GM12872 (cell line): Measurements from ENCODE around the gene TMCC1.

Experiments
- CTCF ChIP-seq: IDR thresholded peaks from 3 replicates; pipeline ENCODE4 v1.5.1; 2011; ENCODE audit warnings: low read depth, mild to moderate bottlenecking, low read length, moderate library complexity; ENCODE audit not compliant: insufficient read depth

TMCC1 gene

GRCh38 chr3:129778871-129779270, 114.6 kb downstream of the TMCC1 start:
- no peak for TF ChIP-seq CTCF

GRCh38 chr3:129777806-129778205, 115.7 kb downstream of the TMCC1 start:
- no peak for TF ChIP-seq CTCF

- no peak for TF ChIP-seq CTCF
Measured at GRCh38 chr3:129775870-129776269, 117.6 kb downstream of the TMCC1 start.

GRCh38 chr3:129773691-129774663, 119.5 kb downstream of the TMCC1 start:
- no peak for TF ChIP-seq CTCF

GRCh38 chr3:129770604-129771003, 122.9 kb downstream of the TMCC1 start:
- no peak for TF ChIP-seq CTCF

GRCh38 chr3:129769616-129770015, 123.9 kb downstream of the TMCC1 start:
- no peak for TF ChIP-seq CTCF

- no peak for TF ChIP-seq CTCF
Measured at GRCh38 chr3:129768728-129769127, 124.8 kb downstream of the TMCC1 start.
